OCI-LY7 (cell line): ENCODE measurements around the gene RHOBTB3.

Experiments used
- CTCF ChIP-seq: fragments of 200-600 bp; sonication (generic); conservative IDR thresholded peaks from 2 replicates; pipeline ENCODE4 v1.5.1; 2014; ENCODE audit warnings: mild to moderate bottlenecking, antibody characterized with exemption, low read length, moderate library complexity, mixed read lengths
- EZH2phosphoT487 ChIP-seq: fragments of 200-600 bp; sonication (generic); IDR thresholded peaks from 2 replicates; pipeline ENCODE4 v1.6.1; 2018; ENCODE audit warnings: low read depth, borderline replicate concordance, mild to moderate bottlenecking, mixed run types, antibody characterized with exemption, low read length, moderate library complexity, mixed read lengths

- TF ChIP-seq CTCF (no peak), EZH2phosphoT487 (no peak)
These were observed 91.0 kb downstream of the RHOBTB3 start for GRCh38 chr5:95822043-95822541.
